Peyer's patch (tissue), 4 donors: Measurements from ENCODE around the gene ZNF831. TPM values are rescaled to one million over a fixed set of nuclear protein-coding genes. Genes with fewer than 3 reads are reported as not detected.
A peak's percentile ranks its signal among the peaks of the same experiment; 100 is the strongest.

Source experiments
- DNase-seq, 3 donors: peaks; one replicate each; pipeline ENCODE4 v3.0.0-alpha.2; 2017 to 2019
- H3K27ac ChIP-seq, 4 donors: fragments of 200-600 bp; sonication (generic); one replicate each; pipeline ENCODE4 v1.5.1; 2016 to 2019
- H3K27me3 ChIP-seq, 2 donors: fragments of 200-600 bp; sonication (generic); one replicate each; pipeline ENCODE4 v1.5.1; 2019
- H3K36me3 ChIP-seq, 3 donors: fragments of 200-600 bp; sonication (generic); one replicate each; pipeline ENCODE4 v1.5.1; 2016 to 2019
- H3K4me1 ChIP-seq, 4 donors: fragments of 200-600 bp; sonication (generic); one replicate each; pipeline ENCODE4 v1.5.1; 2016 to 2019
- H3K4me3 ChIP-seq, 4 donors: fragments of 200-600 bp; sonication (generic); 1 replicate in 3 of 4; 2 replicates in 1 of 4; pipeline ENCODE4 v1.5.1; 2016 to 2019; ENCODE audit warnings: mild to moderate bottlenecking in 1 of 4
- H3K9me3 ChIP-seq, 4 donors: fragments of 200-600 bp; sonication (generic); one replicate each; pipeline ENCODE4 v1.5.1; 2016 to 2019; ENCODE audit warnings: mild to moderate bottlenecking in 1 of 4
- POLR2A ChIP-seq, 2 donors: fragments of 450-650 bp; IDR thresholded peaks; one replicate each; pipeline ENCODE4 v1.5.1; 2017; ENCODE audit warnings: antibody characterized with exemption in 2 of 2, mild to moderate bottlenecking in 2 of 2, moderate library complexity in 2 of 2
- total RNA-seq, 4 donors: library from RNA; depleted of rRNA; stranded (reverse); fragments of >200 nt; gene quantifications; one replicate each; pipeline ENCODE4 v1.1.0, GENCODE V29; 2016
- TF ChIP-seq, protein P1 (sequence below), 6 experiments: fragments of 450-650 bp in 4 of 6; fragments of 200-600 bp in 2 of 6; sonication (generic) in 1 of 6; IDR thresholded peaks; one replicate each; pipeline ENCODE4 v1.5.1; 2017 to 2019; ENCODE audit warnings: antibody characterized with exemption in 6 of 6, mild to moderate bottlenecking in 3 of 6, moderate library complexity in 1 of 6

ZNF831 gene
- total RNA-seq, 4 donors from 2014 or later: 1.7 to 11.6 (median 2.3) TPM

GRCh38 chr20:59217794-59218280 is 54.2 kb downstream of the ZNF831 start:
- Histone ChIP-seq H3K4me1 (peaks cover under 1 to 5% (median 4%) of the 10 kb centered on the region in 4 donors), H3K4me3 (no peak overlapping the region), H3K27me3 (no peaks in the 10 kb centered on the region), H3K27ac (no peak overlapping the region), H3K36me3 (no peaks in the 10 kb centered on the region), H3K9me3 (no peaks in the 10 kb centered on the region)
- no peak for DNase-seq
- no peak for TF ChIP-seq POLR2A (IDR thresholded peaks at IDR 0.05)
- TF ChIP-seq, protein P1, sequence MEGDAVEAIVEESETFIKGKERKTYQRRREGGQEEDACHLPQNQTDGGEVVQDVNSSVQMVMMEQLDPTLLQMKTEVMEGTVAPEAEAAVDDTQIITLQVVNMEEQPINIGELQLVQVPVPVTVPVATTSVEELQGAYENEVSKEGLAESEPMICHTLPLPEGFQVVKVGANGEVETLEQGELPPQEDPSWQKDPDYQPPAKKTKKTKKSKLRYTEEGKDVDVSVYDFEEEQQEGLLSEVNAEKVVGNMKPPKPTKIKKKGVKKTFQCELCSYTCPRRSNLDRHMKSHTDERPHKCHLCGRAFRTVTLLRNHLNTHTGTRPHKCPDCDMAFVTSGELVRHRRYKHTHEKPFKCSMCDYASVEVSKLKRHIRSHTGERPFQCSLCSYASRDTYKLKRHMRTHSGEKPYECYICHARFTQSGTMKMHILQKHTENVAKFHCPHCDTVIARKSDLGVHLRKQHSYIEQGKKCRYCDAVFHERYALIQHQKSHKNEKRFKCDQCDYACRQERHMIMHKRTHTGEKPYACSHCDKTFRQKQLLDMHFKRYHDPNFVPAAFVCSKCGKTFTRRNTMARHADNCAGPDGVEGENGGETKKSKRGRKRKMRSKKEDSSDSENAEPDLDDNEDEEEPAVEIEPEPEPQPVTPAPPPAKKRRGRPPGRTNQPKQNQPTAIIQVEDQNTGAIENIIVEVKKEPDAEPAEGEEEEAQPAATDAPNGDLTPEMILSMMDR (IDR thresholded peaks at IDR 0.05): no peak

GRCh38 chr20:59219211-59219610 is 55.6 kb downstream of the ZNF831 start:
- Histone ChIP-seq H3K27ac (no peak overlapping the region), H3K4me1 (peaks cover 4 to 5% (median 5%) of the 10 kb centered on the region in 4 donors), H3K27me3 (no peaks in the 10 kb centered on the region), H3K36me3 (no peaks in the 10 kb centered on the region), H3K9me3 (no peaks in the 10 kb centered on the region), H3K4me3 (no peak overlapping the region)
- TF ChIP-seq, protein P1 (IDR thresholded peaks at IDR 0.05): no peak
- TF ChIP-seq POLR2A (IDR thresholded peaks at IDR 0.05): no peak
- no peak for DNase-seq

DNA sequence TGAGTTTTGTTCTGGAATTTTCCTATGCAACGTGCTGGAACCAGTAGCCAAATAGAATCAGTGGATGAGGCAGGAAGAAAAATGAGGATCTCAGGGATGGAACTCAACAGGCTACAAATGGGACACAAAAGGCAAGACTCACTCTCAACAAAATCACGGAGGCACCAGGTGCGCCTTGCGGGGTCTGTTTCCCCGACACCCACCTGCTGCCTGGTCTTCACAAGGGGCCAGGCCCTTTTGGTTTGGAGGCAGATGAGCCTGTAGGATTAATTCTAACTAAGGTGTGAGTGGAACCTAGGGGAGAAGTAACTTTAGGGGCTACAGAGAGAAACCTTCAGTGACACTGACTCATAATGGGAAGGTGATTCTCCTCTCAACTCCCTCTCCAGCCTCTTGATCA is 56.5 kb downstream of the ZNF831 start:
- Histone ChIP-seq H3K9me3 (no peaks in the 10 kb centered on the region), H3K4me1 (peaks cover 4 to 5% (median 5%) of the 10 kb centered on the region in 4 donors), H3K36me3 (no peaks in the 10 kb centered on the region), H3K27ac (no peak overlapping the region), H3K4me3 (no peak overlapping the region), H3K27me3 (no peaks in the 10 kb centered on the region)
- TF ChIP-seq POLR2A (IDR thresholded peaks at IDR 0.05): no peak
- DNase-seq: no peak

DNA sequence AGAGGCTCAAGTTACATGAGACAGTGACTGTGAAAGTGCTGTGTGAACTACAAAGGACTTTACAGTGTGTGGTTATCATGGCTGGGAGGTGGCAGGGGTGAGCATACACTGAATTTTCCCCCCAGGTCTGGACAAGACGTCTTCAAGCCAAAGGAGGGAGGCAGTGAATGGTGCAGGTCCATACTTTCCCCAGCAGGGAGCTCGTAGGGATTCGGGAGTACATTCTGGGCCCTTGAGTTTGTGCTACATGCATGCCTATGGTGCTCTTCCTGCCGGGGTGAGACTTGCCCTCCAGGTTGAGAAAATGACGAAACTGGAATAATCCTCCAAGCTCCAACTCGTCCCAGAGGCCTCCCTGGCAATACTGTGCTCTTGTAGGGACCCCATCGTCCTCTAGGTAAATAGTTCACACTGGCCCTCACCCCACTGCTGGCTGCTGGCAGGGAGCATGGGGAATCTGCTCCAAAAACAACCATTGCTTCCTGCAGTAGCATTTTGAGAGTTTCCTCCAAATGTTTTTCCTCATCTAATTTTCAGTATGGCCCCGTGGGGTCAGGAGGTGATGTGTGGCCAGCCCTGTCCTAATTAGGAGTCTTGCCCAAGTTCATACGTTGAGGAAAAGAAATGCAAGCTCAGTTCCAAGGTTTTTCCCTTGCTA is 57.6 kb downstream of the ZNF831 start:
- peak overlapping the region in 1 of 4 donors; percentile 56 for H3K27ac ChIP-seq
- H3K9me3 ChIP-seq: no peaks in the 10 kb centered on the region
- no peak for DNase-seq
- no peak for TF ChIP-seq POLR2A (IDR thresholded peaks at IDR 0.05)
- TF ChIP-seq, protein P1 (IDR thresholded peaks at IDR 0.05): no peak
- H3K4me1 ChIP-seq: peaks cover 4 to 5% (median 5%) of the 10 kb centered on the region in 4 donors
- H3K36me3 ChIP-seq: no peaks in the 10 kb centered on the region
- H3K27me3 ChIP-seq: no peaks in the 10 kb centered on the region
- H3K4me3 ChIP-seq: no peak overlapping the region

GRCh38 chr20:59221707-59222252 is 58.2 kb downstream of the ZNF831 start:
- Histone ChIP-seq H3K4me1 (peaks cover 4 to 5% (median 5%) of the 10 kb centered on the region in 4 donors), H3K27ac (peak overlapping the region; percentile 5 to 56 (median 33)), H3K27me3 (no peaks in the 10 kb centered on the region), H3K9me3 (no peaks in the 10 kb centered on the region), H3K36me3 (no peaks in the 10 kb centered on the region), H3K4me3 (peak overlapping the region; percentile 33 to 61 (median 48))
- no peak for DNase-seq
- TF ChIP-seq POLR2A (IDR thresholded peaks at IDR 0.05): no peak
- TF ChIP-seq, protein P1 (IDR thresholded peaks at IDR 0.05): no peak
